Activated gamma-delta T cell treated with Interleukin-2 at 50 U/mL for 16 hours (primary cell): ENCODE data around the gene ALDOB.
"Not testable (repeated sequence)": the region's sequence is repeated elsewhere in the genome, so short reads cannot be mapped to it uniquely, and the experiment has no call there.

ENCODE experiments used
- DNase-seq: peaks from one replicate; pipeline ENCODE4 v3.0.0-alpha.2; 2020

The ALDOB gene

DNA sequence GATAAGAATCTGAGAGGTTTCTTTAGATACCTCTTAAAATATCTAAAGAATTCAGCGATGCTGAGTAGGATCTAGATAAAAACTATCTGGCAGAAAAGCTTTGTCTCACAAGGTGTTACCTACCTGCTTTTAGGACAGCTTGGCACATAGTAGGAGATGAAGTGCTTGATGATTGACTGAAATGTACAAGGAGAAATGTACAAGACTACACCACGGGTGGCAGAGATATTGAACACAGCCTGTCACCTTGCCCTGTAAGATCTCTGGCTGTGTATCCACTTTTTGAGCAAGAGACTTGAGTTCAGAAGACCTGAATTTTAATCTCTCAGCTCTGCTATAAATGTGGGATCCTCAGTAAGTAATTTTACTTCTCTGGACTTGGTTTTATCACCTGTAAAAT is 15.7 kb downstream of the ALDOB start:
- no peak for DNase-seq

- no peak for DNase-seq
These were observed 16.8 kb downstream of the ALDOB start for GRCh38 chr9:101418518-101419430.

- DNase-seq: no peak
These were observed 17.6 kb downstream of the ALDOB start for GRCh38 chr9:101417977-101418376.

DNA sequence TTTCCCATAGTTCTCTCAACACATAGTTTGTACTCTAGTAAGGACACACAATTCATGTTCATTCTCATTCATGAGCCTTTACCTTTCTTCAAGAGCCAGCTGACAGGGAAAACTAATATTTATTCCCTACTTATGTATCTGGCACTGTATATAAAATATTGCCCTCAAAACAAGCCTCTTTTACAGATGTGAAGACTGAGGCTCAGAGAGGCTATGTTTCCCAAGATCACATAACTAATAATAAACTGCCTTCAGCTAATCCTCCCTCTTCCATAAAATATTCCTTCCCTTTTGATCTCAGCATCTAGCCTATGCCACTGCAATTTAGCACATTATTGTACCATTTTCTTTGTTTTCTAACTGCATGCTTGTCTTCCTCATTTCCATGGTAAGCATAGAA is 18.2 kb downstream of the ALDOB start:
- DNase-seq: no peak

DNA sequence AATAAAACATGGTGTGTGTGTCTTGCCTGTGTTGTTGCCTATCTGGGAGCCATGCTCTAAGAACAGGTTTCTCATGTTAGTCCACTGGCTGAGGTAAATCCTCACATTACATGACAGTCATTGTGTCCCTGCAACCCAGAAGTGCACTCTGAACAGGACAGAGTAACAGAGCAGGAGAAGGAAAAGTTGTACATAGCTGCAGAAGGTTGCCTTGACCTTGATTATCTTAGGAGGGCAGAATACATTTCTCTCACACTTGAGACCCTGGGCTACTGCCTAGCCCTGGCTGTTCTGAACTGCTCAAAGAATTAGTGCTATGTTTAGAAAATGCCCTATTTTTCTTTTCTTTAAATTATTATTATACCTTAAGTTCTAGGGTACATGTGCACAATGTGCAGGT is 20.0 kb downstream of the ALDOB start:
- no peak for DNase-seq

- DNase-seq: no peak
These were observed 20.7 kb downstream of the ALDOB start for GRCh38 chr9:101414839-101415238.

GRCh38 chr9:101409079-101409477 is 26.5 kb downstream of the ALDOB start:
- DNase-seq: no peak

DNA sequence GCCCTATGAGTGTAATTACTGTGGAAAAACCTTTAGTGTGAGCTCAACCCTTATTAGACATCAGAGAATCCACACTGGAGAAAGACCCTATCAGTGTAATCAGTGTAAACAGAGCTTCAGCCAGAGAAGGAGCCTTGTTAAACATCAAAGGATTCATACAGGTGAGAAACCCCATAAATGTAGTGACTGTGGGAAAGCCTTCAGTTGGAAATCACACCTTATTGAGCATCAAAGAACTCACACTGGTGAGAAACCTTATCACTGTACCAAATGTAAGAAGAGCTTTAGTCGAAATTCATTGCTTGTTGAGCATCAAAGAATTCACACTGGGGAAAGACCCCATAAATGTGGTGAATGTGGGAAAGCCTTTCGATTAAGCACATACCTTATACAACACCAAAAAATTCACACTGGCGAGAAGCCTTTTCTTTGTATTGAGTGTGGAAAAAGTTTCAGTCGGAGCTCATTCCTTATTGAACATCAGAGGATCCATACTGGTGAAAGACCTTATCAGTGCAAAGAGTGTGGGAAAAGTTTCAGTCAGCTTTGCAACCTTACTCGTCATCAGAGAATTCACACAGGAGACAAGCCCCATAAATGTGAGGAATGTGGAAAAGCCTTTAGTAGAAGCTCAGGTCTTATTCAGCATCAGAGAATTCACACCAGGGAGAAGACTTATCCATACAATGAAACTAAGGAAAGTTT is 27.0 kb downstream of the ALDOB start:
- no peak for DNase-seq

DNA sequence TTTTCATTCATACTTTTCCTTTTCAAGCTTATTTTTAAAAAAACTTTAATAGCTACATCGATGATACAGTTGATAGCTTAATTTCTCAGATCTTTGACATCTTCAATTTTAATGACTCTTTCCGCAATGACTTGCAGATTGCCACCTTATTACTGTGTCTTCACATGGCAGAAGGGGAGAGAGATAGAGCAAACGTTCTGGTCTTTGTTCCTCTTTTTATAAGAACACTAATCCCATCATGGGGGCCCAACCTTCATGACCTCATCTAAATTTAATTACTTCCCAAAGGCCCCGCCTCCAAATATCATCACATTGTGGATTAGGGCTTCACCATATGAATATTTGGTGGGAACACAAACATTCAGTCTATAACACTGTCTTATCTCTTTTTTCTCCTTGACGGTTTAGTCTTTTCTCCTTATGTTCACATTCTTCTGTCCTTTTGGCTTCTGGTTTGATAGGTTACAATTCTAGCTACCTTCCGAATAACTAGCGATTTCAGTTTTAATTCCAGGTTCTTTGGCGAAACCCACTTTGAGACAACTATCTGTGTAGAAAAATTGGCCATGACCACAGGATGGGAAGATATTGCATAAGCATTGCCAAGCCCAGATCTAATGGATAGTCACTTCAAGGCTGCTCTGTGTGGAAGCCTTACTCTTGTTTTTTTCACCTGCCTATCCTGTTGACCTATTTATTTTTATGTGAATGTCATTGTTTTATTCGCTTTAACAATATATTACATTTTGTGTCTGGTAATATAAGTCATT is 31.9 kb downstream of the ALDOB start:
- DNase-seq: no peak

DNA sequence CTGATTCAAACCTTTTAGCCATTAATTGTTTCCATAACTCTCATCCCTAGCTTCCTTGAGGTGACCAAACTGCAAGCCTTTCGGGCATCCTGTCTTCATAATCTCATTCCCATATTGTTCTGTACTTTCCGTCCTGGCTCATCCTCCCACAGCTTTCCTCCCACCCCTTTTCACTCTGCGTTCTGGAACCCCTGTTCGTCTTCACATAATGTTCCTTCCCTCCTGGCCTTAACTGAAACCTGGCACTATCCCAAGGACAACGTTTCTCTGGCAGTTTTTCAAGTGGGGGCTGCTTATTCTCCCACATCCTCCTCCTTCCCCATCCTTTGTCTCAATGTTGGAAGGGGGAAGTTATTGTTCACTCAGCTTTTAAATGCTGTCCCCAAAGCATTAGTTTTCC is 35.5 kb downstream of the ALDOB start:
- no peak for DNase-seq

- DNase-seq: no peak
These were observed 36.0 kb downstream of the ALDOB start for GRCh38 chr9:101399643-101399970.

DNA sequence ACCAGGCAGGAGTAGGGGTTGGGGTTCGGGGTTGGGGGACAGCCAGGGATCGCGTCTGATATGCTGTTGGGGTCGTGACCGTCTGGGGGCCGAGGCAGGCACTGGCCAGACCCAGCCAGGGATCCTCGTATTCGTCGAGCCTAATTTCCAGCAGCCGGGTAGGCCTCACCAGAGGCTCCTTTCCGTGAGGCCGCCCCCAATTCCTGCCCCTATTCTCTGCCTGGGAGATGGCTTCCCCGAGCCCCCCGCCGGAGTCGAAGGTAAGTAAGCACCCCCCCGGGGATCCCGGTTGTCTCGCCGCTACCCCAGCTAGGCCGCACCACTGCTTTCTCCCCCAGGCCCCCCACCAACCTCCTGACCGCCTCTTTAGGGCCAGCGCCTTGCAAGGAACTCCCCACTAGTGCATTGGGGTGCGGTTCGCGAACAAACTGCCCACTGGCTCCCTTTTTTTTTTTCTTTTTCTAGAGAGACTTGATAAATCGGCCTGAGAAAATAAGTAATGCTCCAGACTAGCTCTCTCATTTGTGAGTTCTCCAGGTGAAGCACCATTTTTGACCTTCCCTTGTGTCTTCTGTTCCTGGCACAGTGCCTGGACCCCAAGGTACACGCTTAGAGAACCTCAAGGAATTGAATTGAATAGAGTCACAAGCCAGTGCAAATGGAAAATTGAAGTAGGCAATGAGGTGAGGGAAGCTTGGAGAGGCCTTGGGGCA is 36.5 kb downstream of the ALDOB start:
- no peak for DNase-seq

DNA sequence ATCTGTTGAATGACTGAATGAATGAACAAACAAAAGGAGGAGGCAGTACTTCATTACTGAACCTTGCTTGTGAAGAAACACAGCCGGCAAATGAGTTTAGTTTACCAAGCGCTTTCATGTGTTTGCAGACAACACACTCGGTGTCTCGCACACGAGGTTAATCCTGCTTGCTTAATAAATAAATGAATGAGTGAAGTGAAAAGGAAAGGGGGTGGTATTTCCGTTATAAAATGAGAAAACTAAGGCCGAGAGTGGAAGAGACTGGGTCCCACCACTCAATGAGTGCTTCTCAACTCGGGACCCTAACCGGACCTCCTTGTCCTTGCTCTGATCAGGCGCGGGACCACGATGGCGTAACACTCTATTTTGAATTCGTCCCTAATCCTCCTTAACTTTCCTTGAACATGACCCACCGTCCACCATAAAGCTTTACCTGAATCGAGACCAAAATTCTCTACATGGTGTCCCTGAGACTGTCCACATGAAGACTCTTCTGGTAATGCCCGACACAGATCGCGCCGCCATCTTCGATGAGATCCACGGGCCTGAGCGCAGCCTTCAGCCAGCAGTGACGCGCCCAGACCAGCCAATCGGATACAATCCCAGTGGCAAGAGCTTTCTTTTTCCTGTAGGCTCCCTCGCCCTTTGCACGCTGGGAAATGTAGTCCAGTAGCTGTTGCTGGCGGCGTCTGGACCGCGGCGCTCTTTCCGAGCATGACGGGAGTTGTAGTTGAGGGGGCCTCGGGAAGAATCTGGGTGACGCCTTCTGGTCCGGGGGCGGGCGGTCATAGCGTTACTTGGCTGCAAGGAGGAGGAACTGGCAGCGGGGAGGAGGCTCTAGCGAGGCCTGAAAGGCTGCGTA is 37.3 kb downstream of the ALDOB start, which contains the start of the genes MRPL50 and ZNF189:
Gene MRPL50 (minus strand): TSS at position 551 of the 862 bp plus-strand sequence. CDS start 26 bp downstream, at position 525.
Gene ZNF189 (plus strand): TSS at position 784 of the 862 bp plus-strand sequence. CDS start 306 bp downstream, outside the sequence.
- peak; percentile 94 for DNase-seq

- no peak for DNase-seq
These were observed 37.9 kb downstream of the ALDOB start for GRCh38 chr9:101397746-101398067.

GRCh38 chr9:101394687-101395086 is 40.9 kb downstream of the ALDOB start:
- DNase-seq: no peak

DNA sequence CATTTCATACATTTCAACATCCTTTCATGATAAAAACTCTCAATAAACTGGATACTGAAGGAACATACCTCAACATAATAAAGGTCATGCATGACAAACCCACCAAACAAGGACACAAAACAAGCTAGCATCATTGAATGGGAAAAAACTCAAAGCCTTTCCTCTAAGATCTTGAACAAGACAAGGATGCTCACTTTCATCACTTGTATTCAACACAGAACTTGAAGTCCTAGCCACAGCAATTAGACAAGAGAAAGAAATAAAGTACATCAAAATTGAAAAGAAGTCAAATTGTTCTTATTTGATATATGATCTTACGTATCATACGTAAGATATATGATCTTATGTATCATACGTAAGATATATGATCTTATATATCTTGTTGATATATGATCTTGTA is 42.4 kb downstream of the ALDOB start:
- no peak for DNase-seq

DNA sequence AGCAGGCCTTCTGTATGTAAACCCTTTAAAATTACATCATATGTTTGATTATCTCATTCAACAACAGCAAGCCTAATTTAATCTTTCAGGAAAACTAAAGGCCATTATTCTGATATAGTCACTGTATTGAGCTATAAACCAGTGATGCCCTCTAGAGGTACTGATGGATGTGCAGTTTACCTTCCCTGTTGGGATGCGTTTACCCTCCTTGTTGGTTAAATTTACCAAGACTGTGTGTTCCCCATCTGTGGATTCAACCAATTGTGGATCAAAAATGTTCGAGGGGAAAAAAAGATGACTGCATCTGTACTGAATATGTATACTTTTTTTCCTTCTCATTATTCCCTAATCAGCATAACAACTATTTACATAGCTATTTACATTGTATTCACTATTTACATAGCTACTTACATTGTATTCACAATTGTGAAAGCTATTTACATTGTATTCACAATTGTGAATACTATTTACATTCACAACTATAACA is 47.0 kb downstream of the ALDOB start:
- DNase-seq: no peak

DNA sequence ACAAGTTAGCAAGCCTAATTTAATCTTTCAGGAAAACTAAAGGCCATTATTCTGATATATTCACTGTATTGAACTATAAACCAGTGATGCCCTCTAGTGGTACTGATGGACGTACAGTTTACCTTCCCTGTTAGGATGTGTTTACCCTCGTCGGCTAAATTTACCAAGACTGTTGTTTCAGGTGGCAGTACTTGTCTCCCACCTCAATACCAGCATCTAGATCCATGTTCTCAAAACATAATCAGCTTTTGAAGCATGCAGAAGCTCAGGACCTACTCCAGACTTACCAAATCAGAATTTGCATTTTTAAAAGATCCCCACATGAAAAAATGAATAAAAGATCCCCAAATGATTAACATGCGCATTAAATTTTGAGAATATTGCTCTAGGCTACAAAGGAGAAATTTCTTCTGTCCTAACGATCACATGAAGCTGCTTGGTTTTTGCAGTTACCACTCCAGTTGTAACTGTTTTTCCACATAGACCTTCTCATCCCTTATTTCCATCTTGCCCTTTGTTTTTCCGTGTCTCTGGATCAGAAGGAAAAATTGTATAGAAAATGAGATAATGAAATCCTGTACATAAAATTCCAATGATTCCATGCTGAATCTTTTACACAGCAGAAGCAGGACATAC is 47.6 kb downstream of the ALDOB start:
- no peak for DNase-seq

- not testable (repeated sequence) for DNase-seq
These were observed 50.6 kb downstream of the ALDOB start, which contains the start of gene BAAT for GRCh38 chr9:101384873-101385536. TSS of gene BAAT (minus strand) at chr9:101385006. CDS start at chr9:101371404, 13,602 bp downstream.

DNA sequence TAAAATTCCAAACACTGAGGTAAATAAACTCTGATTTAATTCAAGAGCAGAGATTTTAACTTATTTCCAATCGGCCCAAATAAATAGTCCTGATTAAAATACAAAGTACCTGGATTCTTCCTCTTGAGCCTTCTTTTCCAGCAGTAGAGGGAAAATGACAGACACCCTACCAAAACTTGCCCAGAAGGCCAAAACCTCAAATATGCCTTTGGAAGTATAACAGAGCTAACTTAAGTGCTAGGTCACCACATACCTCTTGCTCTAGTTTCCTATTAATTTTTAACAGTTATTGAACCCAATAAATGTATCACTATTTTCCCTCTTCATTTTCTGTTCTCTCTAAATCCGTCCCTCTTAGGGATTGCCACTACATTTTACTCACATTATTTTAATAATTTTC is 52.2 kb downstream of the ALDOB start:
- no peak for DNase-seq
